IMR-90 (cell line): ENCODE results near the gene PIK3R5. TPM values are rescaled to one million over a fixed set of nuclear protein-coding genes. Genes with fewer than 3 reads are reported as not detected.

ENCODE experiments used
- ATAC-seq: fragments of 200-7000 bp; cut with Tn5 transposase; 2 replicates; pipeline ENCODE4 v1.9.1; 2020; ENCODE audit warnings: low read depth, mild to moderate bottlenecking, moderate library complexity
- BruUV-seq: library from RNA; stranded (reverse); fragments of 400-500 nt; replicated peaks from 2 replicates; lab custom pipeline; 2021; lab: Mats Ljungman, UMichigan
- CTCF ChIA-PET: fragments of 300-600 bp; formaldehyde crosslinking; extraction: SDS; loops from one replicate; lab custom pipeline; 2021; ENCODE audit warnings: antibody characterized with exemption; lab: Yijun Ruan, JAX
- POLR2A ChIA-PET: fragments of 300-600 bp; sonication (Branson Sonifier 250); formaldehyde crosslinking; loops from one replicate; lab custom pipeline; 2022; ENCODE audit warnings: antibody characterized with exemption; ENCODE audit not compliant: unreplicated experiment; lab: Charles Lee
- DNase-seq: peaks from one replicate; pipeline ENCODE4 v3.0.0; 2013
- H2AFZ ChIP-seq: replicated peaks from 2 replicates; pipeline ENCODE3; 2013; ENCODE audit warnings: low read length, mild to moderate bottlenecking; ENCODE audit not compliant: poor library complexity
- H2AK5ac ChIP-seq: 2 replicates; pipeline ENCODE4 v1.6.1; 2013; ENCODE audit warnings: low read depth, low read length, inconsistent platforms
- H2AK9ac ChIP-seq: replicated peaks from 2 replicates; pipeline ENCODE3; 2013; ENCODE audit warnings: mild to moderate bottlenecking, low read depth, low read length, moderate library complexity; ENCODE audit not compliant: poor library complexity
- H2BK120ac ChIP-seq: 2 replicates; pipeline ENCODE4 v1.6.1; 2013; ENCODE audit warnings: low read depth, low read length, inconsistent platforms
- H2BK15ac ChIP-seq: 3 replicates; pipeline ENCODE4 v1.6.1; 2013; ENCODE audit warnings: low read depth, low read length, inconsistent platforms
- H2BK20ac ChIP-seq: 2 replicates; pipeline ENCODE4 v1.6.1; 2013; ENCODE audit warnings: low read depth, mild to moderate bottlenecking, inconsistent platforms, low read length, moderate library complexity
- H2BK5ac ChIP-seq: 2 replicates; pipeline ENCODE4 v1.6.1; 2013; ENCODE audit warnings: mild to moderate bottlenecking, low read depth, low read length, inconsistent platforms; ENCODE audit not compliant: poor library complexity, severe bottlenecking
- H3K14ac ChIP-seq: replicated peaks from 2 replicates; pipeline ENCODE4 v1.6.1; 2013; ENCODE audit warnings: low read depth, low read length, inconsistent platforms
- H3K18ac ChIP-seq: 2 replicates; pipeline ENCODE4 v1.6.1; 2013; ENCODE audit warnings: low read depth, low read length, control low read depth
- H3K23ac ChIP-seq: 2 replicates; pipeline ENCODE4 v1.6.1; 2013; ENCODE audit warnings: low read depth, low read length, inconsistent platforms
- H3K27ac ChIP-seq: 2 replicates; pipeline ENCODE4 v1.5.1; 2013; ENCODE audit warnings: mild to moderate bottlenecking, control low read depth, low read length; ENCODE audit not compliant: insufficient read depth
- H3K27me3 ChIP-seq: 2 replicates; pipeline ENCODE4 v1.6.1; 2013; ENCODE audit warnings: low read length; ENCODE audit not compliant: control insufficient read depth, insufficient read depth
- H3K36me3 ChIP-seq: 2 replicates; pipeline ENCODE4 v1.6.1; 2013; ENCODE audit warnings: low read length, mixed read lengths; ENCODE audit not compliant: control insufficient read depth, insufficient read depth
- H3K4ac ChIP-seq: 2 replicates; pipeline ENCODE4 v1.6.1; 2013; ENCODE audit warnings: low read depth, low read length, inconsistent platforms
- H3K4me1 ChIP-seq: 2 replicates; pipeline ENCODE4 v1.6.1; 2013; ENCODE audit warnings: low read length, mixed read lengths; ENCODE audit not compliant: control insufficient read depth, insufficient read depth
- H3K4me2 ChIP-seq: 2 replicates; pipeline ENCODE4 v1.6.1; 2013; ENCODE audit warnings: low read depth, mild to moderate bottlenecking, control low read depth, low read length, moderate library complexity
- H3K4me3 ChIP-seq: 2 replicates; pipeline ENCODE4 v1.5.1; 2013; ENCODE audit warnings: low read depth, mild to moderate bottlenecking, control low read depth, low read length, moderate library complexity; ENCODE audit not compliant: insufficient read depth
- H3K56ac ChIP-seq: 2 replicates; pipeline ENCODE4 v1.6.1; 2013; ENCODE audit warnings: low read length, inconsistent platforms; ENCODE audit not compliant: insufficient read depth; ENCODE audit errors: extremely low read depth
- H3K79me1 ChIP-seq, 2 experiments: 2 replicates each; pipeline ENCODE4 v1.6.1; 2013; ENCODE audit warnings: low read length in 2 of 2, inconsistent platforms in 1 of 2, low read depth in 1 of 2
- H3K9ac ChIP-seq: 2 replicates; pipeline ENCODE4 v1.6.1; 2013; ENCODE audit warnings: low read depth, low read length, control low read depth
- H3K9me1 ChIP-seq: 2 replicates; pipeline ENCODE4 v1.6.1; 2013; ENCODE audit warnings: low read length, inconsistent platforms; ENCODE audit not compliant: insufficient read depth
- H3K9me3 ChIP-seq: 2 replicates; pipeline ENCODE4 v1.6.1; 2013; ENCODE audit warnings: low read length; ENCODE audit not compliant: control insufficient read depth, insufficient read depth
- H4K20me1 ChIP-seq: 2 replicates; pipeline ENCODE4 v1.6.1; 2013; ENCODE audit warnings: low read length, inconsistent platforms; ENCODE audit not compliant: insufficient read depth
- H4K5ac ChIP-seq: 2 replicates; pipeline ENCODE4 v1.6.1; 2013; ENCODE audit warnings: mild to moderate bottlenecking, low read depth, low read length, control low read depth
- H4K8ac ChIP-seq, 2 experiments: 2 replicates each; pipeline ENCODE4 v1.6.1; 2013; ENCODE audit warnings: low read depth in 2 of 2, low read length in 2 of 2, control low read depth in 1 of 2, inconsistent platforms in 1 of 2
- H4K91ac ChIP-seq: 2 replicates; pipeline ENCODE4 v1.6.1; 2013; ENCODE audit warnings: low read depth, low read length, inconsistent platforms; ENCODE audit not compliant: insufficient read depth
- BHLHE40 ChIP-seq: fragments of 150-350 bp; IDR thresholded peaks from 2 replicates; pipeline ENCODE4 v1.6.1; 2016; ENCODE audit warnings: mild to moderate bottlenecking, low read depth, low read length
- CHD1 ChIP-seq: IDR thresholded peaks from 2 replicates; pipeline ENCODE4 v1.6.1; 2012; ENCODE audit warnings: low read depth, low read length, improper control_type of control experiment
- CTCF ChIP-seq: conservative IDR thresholded peaks from 2 replicates; pipeline ENCODE4 v1.5.1; 2012; ENCODE audit warnings: mild to moderate bottlenecking, low read depth, low read length, improper control_type of control experiment
- MAFK ChIP-seq: IDR thresholded peaks from 2 replicates; pipeline ENCODE4 v1.6.1; 2012; ENCODE audit warnings: low read depth, low read length, improper control_type of control experiment
- MAZ ChIP-seq: IDR thresholded peaks from 2 replicates; pipeline ENCODE4 v1.6.1; 2012; ENCODE audit warnings: low read depth, mild to moderate bottlenecking, low read length, improper control_type of control experiment, moderate library complexity, borderline replicate concordance
- MXI1 ChIP-seq: IDR thresholded peaks from 2 replicates; pipeline ENCODE4 v1.6.1; 2012; ENCODE audit warnings: low read depth, mild to moderate bottlenecking, low read length, moderate library complexity, borderline replicate concordance
- NFE2L2 ChIP-seq: fragments of 150-350 bp; IDR thresholded peaks from 2 replicates; pipeline ENCODE4 v1.6.1; 2016; ENCODE audit warnings: low read depth, mild to moderate bottlenecking, low read length
- POLR2A ChIP-seq: IDR thresholded peaks from 2 replicates; pipeline ENCODE4 v1.6.1; 2012; ENCODE audit warnings: mild to moderate bottlenecking, low read depth, low read length
- RCOR1 ChIP-seq: IDR thresholded peaks from 2 replicates; pipeline ENCODE4 v1.6.1; 2012; ENCODE audit warnings: mild to moderate bottlenecking, low read length, improper control_type of control experiment; ENCODE audit not compliant: insufficient replicate concordance
- RFX5 ChIP-seq: IDR thresholded peaks from 2 replicates; pipeline ENCODE4 v1.8.0; 2012; ENCODE audit warnings: low read depth, mild to moderate bottlenecking, low read length, moderate library complexity
- SMC3 ChIP-seq: fragments of 150-350 bp; IDR thresholded peaks from 2 replicates; pipeline ENCODE4 v1.6.1; 2016; ENCODE audit warnings: low read depth, mild to moderate bottlenecking, antibody characterized with exemption, low read length, moderate library complexity
- USF2 ChIP-seq: fragments of 150-350 bp; IDR thresholded peaks from 2 replicates; pipeline ENCODE4 v1.6.1; 2017; ENCODE audit warnings: mild to moderate bottlenecking, antibody characterized with exemption, low read length, low read depth
- WGBS, 2 experiments: methylation state at CpG; one replicate each; pipeline versions ENCODE4 v1.1.5 to v1.1.7; 2013; ENCODE audit warnings: missing lambda C conversion rate in 2 of 2; ENCODE audit not compliant: insufficient read length in 1 of 2; ENCODE audit errors: extremely low coverage in 2 of 2; 5-methylcytosine and 5-hydroxymethylcytosine counted together
- dilution Hi-C: fragments of 300-500 bp; cut with HindIII; formaldehyde crosslinking; loops from one replicate; pipeline ENCODE4 v1.14.3; 2018; ENCODE audit warnings: low sequenced_read_pairs; ENCODE audit not compliant: unreplicated experiment
- in situ Hi-C: fragments of 300-500 bp; cut with MboI; formaldehyde crosslinking; loops from 3 replicates; pipeline ENCODE4 v1.14.3; 2019; ENCODE audit warnings: low sequenced_read_pairs, inconsistent platforms, mixed read lengths
- intact Hi-C: fragments of 100-400 bp; cut with micrococcal nuclease; formaldehyde crosslinking; loops from 2 replicates; pipeline ENCODE4 v1.10.0; 2022
- polyA plus RNA-seq, 3 experiments: library from polyadenylated mRNA; depleted of rRNA; stranded (reverse); fragments of >200 nt; gene quantifications; 2 replicates each; pipeline ENCODE4 v1.2.3, GENCODE V29; 2012; ENCODE audit warnings: low replicate concordance in 1 of 3
- total RNA-seq: library from RNA; depleted of rRNA; stranded (reverse); fragments of >200 nt; gene quantifications from 2 replicates; pipeline ENCODE4 v1.2.3, GENCODE V29; 2012

PIK3R5 gene
- total and polyA plus RNA-seq, 2 of the 4 experiments (the other 2 are of a cell fraction): not detected

GRCh38 chr17:8955021-8955959 is 10.2 kb downstream of the PIK3R5 start (continued):
- no peak for TF ChIP-seq MAFK

GRCh38 chr17:8954339-8954738 is 11.2 kb downstream of the PIK3R5 start:
- in situ Hi-C loops: no loop called here
- H2BK20ac ChIP-seq: no peak overlapping the region
- no peak overlapping the region for H2BK5ac ChIP-seq
- H3K36me3 ChIP-seq: no peaks in the 10 kb centered on the region
- no peak overlapping the region for H4K91ac ChIP-seq
- no peak overlapping the region for H4K5ac ChIP-seq
- H3K14ac ChIP-seq: no peak overlapping the region
- H4K20me1 ChIP-seq: no peaks in the 10 kb centered on the region
- H2AK9ac ChIP-seq: no peak overlapping the region
- intact Hi-C loops: no loop called here
- H3K23ac ChIP-seq: no peak overlapping the region
- no peak overlapping the region for H2AK5ac ChIP-seq
- H3K4me3 ChIP-seq: no peak overlapping the region
- H3K79me1 ChIP-seq: no peaks in the 10 kb centered on the region
- H3K27ac ChIP-seq: no peak overlapping the region
- H3K56ac ChIP-seq: no peak overlapping the region
- ATAC-seq: no peak
- H3K9ac ChIP-seq: no peak overlapping the region
- dilution Hi-C loops: no loop called here
- no peaks in the 10 kb centered on the region for H3K9me1 ChIP-seq
- CTCF ChIA-PET: no interaction called here
- H2AFZ ChIP-seq: no peak overlapping the region
- H2BK15ac ChIP-seq: no peak overlapping the region
- no TSS peak for BruUV-seq
- POLR2A ChIA-PET: no interaction called here
- no peak overlapping the region for H2BK120ac ChIP-seq
- H3K4me2 ChIP-seq: no peak overlapping the region
- no peak overlapping the region for H4K8ac ChIP-seq
- no peak overlapping the region for H3K18ac ChIP-seq
- peaks cover 8% of the 10 kb centered on the region for H3K9me3 ChIP-seq
- H3K4me1 ChIP-seq: no peaks in the 10 kb centered on the region
- DNase-seq: no peak
- H3K4ac ChIP-seq: no peak overlapping the region
- H3K27me3 ChIP-seq: no peaks in the 10 kb centered on the region
- no CpG with 5 or more reads among the region's 10 CpGs for WGBS, 2 experiments
- no peak for TF ChIP-seq POLR2A
- no peak for TF ChIP-seq BHLHE40
- TF ChIP-seq SMC3: no peak
- no peak for TF ChIP-seq RCOR1
- TF ChIP-seq CTCF: no peak
- no peak for TF ChIP-seq USF2
- no peak for TF ChIP-seq MAFK
- no peak for TF ChIP-seq MAZ
- no peak for TF ChIP-seq NFE2L2
- no peak for TF ChIP-seq CHD1
- no peak for TF ChIP-seq MXI1
- TF ChIP-seq RFX5: no peak
